HG03460 (cell line): ENCODE data around the gene STK16.
A peak's percentile ranks its signal among the peaks of the same experiment; 100 is the strongest.
"Not testable (repeated sequence)": the region's sequence is repeated elsewhere in the genome, so short reads cannot be mapped to it uniquely, and the experiment has no call there.

Experiments
- ATAC-seq: cut with Tn5 transposase; IDR thresholded peaks from one replicate; pipeline ENCODE4 v1.9.1; 2021; ENCODE audit not compliant: unreplicated experiment

STK16 gene

GRCh38 chr2:219286436-219287115 is 41.3 kb downstream of the STK16 start:
- ATAC-seq = no peak

GRCh38 chr2:219287116-219287440 is 41.8 kb downstream of the STK16 start:
- not testable (repeated sequence) for ATAC-seq

DNA sequence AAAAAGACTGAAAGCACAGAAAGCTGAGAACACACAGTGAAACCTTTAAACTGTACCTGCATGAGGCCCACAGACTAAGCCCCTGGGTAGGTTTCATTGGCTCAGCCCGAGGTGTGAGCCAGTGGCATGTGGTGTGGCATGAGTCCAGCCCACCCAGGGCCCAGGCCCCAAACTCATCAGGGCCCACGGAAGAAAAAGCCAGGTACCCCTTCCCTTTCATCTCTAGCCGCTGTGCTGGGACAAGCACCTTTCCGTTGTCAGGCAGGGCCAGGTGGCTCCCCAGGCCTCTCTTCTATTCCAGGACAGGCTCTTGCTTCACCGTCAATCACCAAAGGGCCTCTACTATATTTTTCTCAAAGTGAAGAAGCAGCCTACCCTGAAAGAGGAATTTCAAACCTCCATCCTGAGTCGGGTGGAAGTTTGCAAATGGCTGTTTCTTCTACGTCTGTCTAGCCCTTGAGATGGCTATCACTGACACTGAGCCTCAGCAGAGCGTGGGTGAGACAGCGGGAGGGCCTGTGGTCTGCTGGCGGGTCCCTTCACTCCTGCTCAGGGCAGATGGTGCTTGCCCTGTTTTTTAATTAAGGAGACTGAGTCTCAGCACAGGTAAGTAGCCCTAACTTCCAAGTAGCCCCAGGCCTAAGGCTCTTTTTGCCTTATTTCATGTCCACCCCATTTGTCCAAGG is 42.4 kb downstream of the STK16 start:
- no peak for ATAC-seq

DNA sequence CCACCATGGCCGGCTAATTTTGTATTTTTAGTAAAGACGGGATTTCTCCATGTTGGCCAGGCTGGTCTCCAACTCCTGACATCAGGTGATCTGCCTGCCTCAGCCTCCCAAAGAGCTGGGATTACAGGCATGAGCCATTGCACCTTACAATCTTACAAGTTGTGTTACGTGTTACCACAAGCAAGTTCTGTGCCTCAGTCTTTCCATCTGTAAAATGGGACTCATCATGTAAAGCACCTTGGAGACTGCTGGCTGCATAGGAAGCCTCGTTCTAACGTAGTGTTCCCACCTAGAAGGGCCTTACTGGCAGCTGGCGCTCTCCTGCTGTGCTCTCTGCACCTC is 43.9 kb downstream of the STK16 start:
- ATAC-seq = no peak

- ATAC-seq = no peak
These were observed 44.5 kb downstream of the STK16 start for GRCh38 chr2:219289537-219290361.

- no peak for ATAC-seq
These were observed 45.3 kb downstream of the STK16 start for GRCh38 chr2:219290381-219291171.

DNA sequence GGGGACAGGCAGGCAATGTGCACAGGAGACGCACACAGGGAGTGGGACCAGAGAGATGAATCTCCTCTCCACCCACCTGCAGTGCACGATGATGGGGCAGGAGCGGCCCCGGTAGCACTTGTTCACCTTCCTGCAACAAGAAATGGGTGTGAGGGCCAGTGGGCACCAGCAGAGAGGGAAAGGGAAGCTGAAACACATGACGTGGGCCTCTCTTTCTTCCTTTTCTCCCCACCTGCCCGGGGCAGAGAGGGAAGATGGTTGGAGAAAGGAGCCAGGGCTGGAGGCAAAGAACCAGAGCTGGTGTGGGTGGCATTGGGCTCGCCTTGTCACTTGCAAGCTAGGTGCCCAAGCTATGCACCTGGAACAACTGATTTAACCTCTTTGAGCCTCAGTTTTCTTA is 46.1 kb downstream of the STK16 start:
- ATAC-seq = no peak

DNA sequence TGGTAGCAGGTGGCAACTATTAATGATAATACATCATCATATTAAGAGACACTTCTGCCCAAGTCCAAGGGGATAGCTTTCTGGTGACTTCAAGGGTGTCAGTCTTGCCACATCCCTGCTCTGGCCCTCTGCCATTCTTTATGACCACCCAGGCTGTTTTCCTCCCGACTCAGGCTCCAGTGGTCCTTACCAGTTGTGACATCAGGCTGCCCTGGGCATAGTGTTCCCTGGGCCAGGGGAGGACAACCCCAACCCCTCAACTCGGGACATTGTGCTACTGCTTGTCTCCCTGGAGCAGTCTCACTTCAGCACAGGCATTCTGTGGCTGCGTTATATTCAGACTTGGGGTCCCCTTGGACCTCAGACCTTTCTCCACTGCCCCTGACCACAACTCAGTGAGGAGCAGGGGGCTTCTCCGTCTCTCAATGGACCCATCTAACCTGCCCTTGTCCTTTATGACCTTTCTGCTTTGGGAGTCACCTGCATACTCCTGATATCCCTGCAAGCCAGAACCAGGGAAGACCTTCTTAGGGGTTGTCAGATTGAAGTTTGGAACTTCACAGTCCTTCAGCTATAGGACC is 46.7 kb downstream of the STK16 start:
- ATAC-seq = no peak

DNA sequence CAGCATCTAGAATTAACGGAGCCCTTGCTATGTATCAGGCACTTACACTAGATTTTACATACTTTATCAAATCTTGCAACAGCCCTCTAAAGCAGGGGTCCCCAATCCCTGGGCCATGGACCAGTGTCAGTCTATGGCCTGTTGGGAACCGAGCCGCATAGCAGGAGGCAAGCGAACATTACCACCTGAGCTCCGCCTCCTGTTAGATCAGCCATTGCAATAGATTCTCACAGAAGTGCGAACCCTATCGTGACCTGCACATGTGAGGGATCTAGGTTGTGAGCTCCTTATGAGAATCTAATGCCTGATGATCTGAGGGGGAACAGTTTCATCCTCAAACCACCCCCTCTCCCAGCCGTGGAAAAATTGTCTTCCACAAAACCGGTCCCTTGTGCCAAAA is 47.3 kb downstream of the STK16 start:
- no peak for ATAC-seq

GRCh38 chr2:219293736-219294231 is 48.5 kb downstream of the STK16 start:
- no peak for ATAC-seq

GRCh38 chr2:219294356-219295351 is 49.4 kb downstream of the STK16 start:
- peak; percentile 89 for ATAC-seq

GRCh38 chr2:219296142-219296541 is 50.9 kb downstream of the STK16 start:
- no peak for ATAC-seq

DNA sequence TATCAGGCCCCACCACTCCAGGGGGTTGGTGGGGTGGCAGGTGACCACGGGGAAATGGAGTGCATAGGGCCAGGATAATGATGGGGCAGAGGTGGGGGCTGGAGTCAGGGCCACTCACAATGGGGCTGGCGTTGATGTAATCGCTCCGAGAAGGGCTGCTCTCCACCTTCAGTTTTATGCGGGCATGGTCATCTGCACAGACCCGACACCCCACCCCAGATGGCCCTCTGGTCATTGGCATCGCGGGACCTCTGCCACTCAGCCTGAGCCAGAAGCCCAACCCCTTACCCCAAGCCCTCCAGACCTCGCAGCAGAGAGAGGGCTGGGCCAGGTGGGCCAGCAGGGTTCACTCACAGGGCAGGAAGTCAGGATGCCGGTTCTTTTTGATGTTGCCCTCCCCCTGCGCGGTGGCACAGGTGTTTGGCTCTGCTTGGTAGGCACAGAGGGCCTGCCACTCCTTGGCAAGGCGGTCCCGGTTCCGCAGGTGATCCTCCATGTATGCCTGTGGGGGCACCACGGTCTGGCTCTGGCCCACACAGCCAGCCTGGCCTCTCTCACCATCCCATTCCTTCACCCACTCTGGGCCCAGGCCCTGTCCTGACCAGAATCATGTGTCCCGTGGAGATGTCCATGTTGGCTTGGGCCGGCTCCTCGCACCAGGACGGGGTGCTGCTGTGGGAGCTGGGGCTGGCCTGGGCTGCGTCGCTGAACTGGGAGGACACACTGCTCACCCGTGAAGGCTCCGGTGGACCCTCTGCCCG is 51.5 kb downstream of the STK16 start:
- no peak for ATAC-seq

DNA sequence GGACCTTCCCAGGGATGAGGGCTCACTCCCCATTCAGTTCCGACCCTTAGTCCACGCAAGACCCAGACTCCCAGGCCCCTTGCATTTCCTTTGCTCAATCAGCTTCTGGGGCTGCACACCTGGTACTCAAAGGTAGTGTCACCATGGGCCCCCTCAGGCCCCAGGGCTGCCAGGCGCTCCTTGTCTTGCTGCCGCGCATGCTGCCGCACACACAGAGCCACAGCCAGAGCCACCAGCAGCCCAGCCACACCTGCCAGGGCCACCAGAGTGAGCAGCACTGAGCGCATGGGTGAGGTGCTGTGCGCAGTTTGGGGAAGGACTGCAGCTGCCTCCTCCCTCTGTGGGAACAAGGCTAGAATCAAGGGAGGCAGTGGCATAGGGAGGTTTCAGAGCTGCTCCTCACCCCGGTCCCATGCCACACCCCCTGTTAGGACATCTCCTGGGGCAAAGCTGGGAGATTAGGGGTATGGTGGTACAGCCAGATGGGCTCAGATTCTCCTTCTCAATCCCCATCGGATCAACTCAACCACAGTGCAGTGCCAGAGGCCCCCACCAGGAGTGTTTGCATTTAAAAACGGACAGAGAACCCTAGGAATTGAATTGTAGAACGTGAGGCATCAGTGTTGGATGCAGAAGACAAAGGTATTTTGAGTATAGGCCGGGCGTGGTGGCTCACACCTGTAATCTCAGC is 52.6 kb downstream of the STK16 start:
- ATAC-seq = no peak

GRCh38 chr2:219298759-219299371 is 53.6 kb downstream of the STK16 start:
- peak; percentile 48 for ATAC-seq

DNA sequence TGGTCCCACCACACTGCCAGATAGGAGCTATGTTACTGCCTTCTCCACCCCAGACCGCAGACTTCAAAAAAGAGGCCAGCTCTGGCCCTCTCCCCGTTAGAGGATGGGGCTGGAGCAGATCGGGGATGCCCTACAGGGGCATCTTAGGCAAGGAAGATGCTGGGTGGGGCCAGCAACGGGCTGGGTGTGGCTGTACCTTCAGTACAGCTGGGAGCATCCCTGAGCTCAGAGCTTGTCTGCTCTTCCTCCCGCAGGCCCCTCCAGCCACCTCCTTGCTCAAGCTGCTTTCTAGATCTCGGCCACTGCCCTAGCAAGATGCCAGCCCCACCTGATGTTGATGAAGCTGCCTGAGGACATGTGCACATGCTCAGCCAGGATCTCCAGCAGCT is 54.1 kb downstream of the STK16 start:
- no peak for ATAC-seq
